MM.1S (cell line): ENCODE results near the gene ADAR.

Experiments used
- EZH2 ChIP-seq: fragments of 300-600 bp; sonication (generic); optimal IDR thresholded peaks from 2 replicates; pipeline ENCODE3; 2017; ENCODE audit warnings: low read depth, mild to moderate bottlenecking, antibody characterized with exemption, low read length, mixed read lengths
- EZH2phosphoT487 ChIP-seq: fragments of 300-600 bp; sonication (generic); IDR thresholded peaks from 2 replicates; pipeline ENCODE4 v1.6.1; 2018; ENCODE audit warnings: antibody characterized with exemption, low read length
- TF ChIP-seq, protein P1 (sequence below): fragments of 300-600 bp; sonication (generic); IDR thresholded peaks from 2 replicates; pipeline ENCODE4 v1.5.1; 2016; ENCODE audit warnings: antibody characterized with exemption, low read length, mixed read lengths

DNA sequence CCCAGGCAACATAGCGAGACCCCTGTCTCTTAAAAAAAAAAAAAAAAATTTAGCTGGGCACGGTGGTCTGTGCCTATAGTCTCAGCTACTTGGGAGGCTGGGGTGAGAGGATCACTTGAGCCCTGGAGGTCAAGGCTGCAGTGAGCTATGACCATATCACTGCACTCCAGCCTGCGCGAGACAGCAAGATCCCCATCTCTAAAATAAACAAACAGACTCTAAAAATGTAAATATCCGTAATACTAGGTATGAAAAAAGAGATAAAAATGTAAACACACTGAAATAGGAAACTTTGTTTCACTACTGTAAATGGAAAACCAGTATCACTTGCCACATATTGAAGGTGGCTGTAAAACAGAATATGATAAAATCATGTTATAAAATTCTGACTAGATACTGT lies 17.2 kb downstream of the ADAR start:
- TF ChIP-seq, protein P1, sequence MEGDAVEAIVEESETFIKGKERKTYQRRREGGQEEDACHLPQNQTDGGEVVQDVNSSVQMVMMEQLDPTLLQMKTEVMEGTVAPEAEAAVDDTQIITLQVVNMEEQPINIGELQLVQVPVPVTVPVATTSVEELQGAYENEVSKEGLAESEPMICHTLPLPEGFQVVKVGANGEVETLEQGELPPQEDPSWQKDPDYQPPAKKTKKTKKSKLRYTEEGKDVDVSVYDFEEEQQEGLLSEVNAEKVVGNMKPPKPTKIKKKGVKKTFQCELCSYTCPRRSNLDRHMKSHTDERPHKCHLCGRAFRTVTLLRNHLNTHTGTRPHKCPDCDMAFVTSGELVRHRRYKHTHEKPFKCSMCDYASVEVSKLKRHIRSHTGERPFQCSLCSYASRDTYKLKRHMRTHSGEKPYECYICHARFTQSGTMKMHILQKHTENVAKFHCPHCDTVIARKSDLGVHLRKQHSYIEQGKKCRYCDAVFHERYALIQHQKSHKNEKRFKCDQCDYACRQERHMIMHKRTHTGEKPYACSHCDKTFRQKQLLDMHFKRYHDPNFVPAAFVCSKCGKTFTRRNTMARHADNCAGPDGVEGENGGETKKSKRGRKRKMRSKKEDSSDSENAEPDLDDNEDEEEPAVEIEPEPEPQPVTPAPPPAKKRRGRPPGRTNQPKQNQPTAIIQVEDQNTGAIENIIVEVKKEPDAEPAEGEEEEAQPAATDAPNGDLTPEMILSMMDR = no peak
- TF ChIP-seq EZH2phosphoT487 (no peak), EZH2 (no peak)
